Measurements from ENCODE around the gene HIPK4.

The HIPK4 gene

GRCh38 chr19:40420766-40421765 is 31.1 kb upstream of the HIPK4 start:
- TF ChIP-seq CTCF (IDR thresholded peaks at IDR 0.05; ENCODE audit: insufficient read depth, low read length, missing control alignments): peak; percentile 97
- ChIA-PET POLR2A (interaction anchor here (0.7 to 1.9 kb wide), 10 partner anchors 10 to 213 kb away, joined by 3 to 9 read pairs (median 4); partner anchors contain the start of genes BLVRB and SERTAD3), CTCF (interaction anchor here (0.6 to 5.0 kb wide), 24 partner anchors 9 to 214 kb away, joined by 3 to 62 read pairs (median 5); partner anchors contain the start of genes BLVRB and SERTAD3)
- DNase-seq (ENCODE audit: low read depth, low spot score): peak; percentile 45
- peak overlapping the region; percentile 68 for H3K4me3 ChIP-seq (ENCODE audit: low read depth, low read length)

- no peak for DNase-seq (ENCODE audit: low read depth, low spot score)
- TF ChIP-seq CTCF (IDR thresholded peaks at IDR 0.05; ENCODE audit: insufficient read depth, low read length, missing control alignments): no peak
- CTCF ChIA-PET: interaction anchor here (0.8 to 5.0 kb wide), 24 partner anchors 9 to 214 kb away, joined by 3 to 62 read pairs (median 5); partner anchors contain the start of genes BLVRB and SERTAD3
- POLR2A ChIA-PET: interaction anchor here (0.7 to 1.9 kb wide), 10 partner anchors 9 to 213 kb away, joined by 3 to 9 read pairs (median 4); partner anchors contain the start of genes BLVRB and SERTAD3
- H3K4me3 ChIP-seq (ENCODE audit: low read depth, low read length): peak overlapping the region; percentile 68
Measured at GRCh38 chr19:40420451-40420765, 30.4 kb upstream of the HIPK4 start.

DNA sequence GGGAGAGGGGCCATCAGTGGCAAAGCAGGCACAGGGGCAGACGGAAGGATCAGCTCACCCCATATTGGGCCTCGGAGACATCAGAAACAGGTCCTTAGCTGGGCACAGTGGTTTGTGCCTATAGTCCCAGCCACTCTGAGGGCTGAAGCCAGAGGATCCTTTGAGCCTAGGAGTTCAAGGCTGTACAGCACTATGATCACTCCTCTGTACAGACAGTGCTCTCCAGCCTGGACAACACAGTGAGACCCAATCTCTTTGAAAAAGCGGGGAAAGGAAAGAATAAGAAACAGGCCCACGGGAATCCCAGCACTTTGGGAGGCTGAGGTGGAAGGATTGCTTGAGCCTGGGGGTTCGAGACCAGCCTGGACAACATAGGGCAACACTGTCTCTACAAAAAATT is 29.8 kb upstream of the HIPK4 start:
- H3K4me3 ChIP-seq (ENCODE audit: low read depth, low read length): no peak overlapping the region
- TF ChIP-seq CTCF (IDR thresholded peaks at IDR 0.05; ENCODE audit: insufficient read depth, low read length, missing control alignments): no peak
- CTCF ChIA-PET: interaction anchor here (0.7 to 5.0 kb wide), 17 partner anchors 11 to 215 kb away, joined by 3 to 62 read pairs (median 6); partner anchors contain the start of genes BLVRB and SERTAD3
- POLR2A ChIA-PET: interaction anchor here (0.7 to 1.9 kb wide), 3 partner anchors 14 to 55 kb away, joined by 3 to 9 read pairs (median 9); partner anchors contain the start of gene SERTAD3
- no peak for DNase-seq (ENCODE audit: low read depth, low spot score)

DNA sequence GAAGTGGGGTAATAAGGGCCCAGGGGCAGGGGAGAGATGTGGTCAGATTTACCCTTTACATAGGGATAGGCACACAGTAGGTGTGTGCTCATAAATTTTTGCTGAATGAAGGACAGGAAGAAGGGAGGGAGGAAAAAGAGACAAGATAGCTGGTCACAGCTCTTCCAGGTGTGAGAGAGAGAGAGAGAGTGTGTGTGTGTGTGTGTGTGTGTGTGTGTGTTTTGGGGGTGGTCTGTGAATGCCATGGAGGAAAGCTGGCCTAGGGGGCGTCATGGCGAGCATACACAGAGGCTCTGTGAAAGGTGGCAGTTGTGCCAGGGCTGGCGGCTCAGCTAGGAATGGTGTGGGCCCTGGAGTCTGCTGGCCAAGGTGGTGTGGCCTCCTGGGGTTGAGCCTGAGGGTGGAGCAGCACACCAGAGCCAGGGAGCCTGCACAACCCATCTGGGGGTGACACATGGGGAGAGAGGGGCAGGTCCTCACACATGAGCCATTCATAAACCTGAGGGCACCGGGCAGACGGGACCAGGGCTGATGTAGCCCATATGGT is 29.2 kb upstream of the HIPK4 start:
- ChIA-PET POLR2A (no interaction called here), CTCF (interaction anchor here (0.5 to 5.0 kb wide), 5 partner anchors 10 to 123 kb away, joined by 3 to 62 read pairs (median 7); partner anchors contain the start of gene BLVRB)
- TF ChIP-seq CTCF (IDR thresholded peaks at IDR 0.05; ENCODE audit: insufficient read depth, low read length, missing control alignments): no peak
- DNase-seq (ENCODE audit: low read depth, low spot score): no peak
- no peak overlapping the region for H3K4me3 ChIP-seq (ENCODE audit: low read depth, low read length)

DNA sequence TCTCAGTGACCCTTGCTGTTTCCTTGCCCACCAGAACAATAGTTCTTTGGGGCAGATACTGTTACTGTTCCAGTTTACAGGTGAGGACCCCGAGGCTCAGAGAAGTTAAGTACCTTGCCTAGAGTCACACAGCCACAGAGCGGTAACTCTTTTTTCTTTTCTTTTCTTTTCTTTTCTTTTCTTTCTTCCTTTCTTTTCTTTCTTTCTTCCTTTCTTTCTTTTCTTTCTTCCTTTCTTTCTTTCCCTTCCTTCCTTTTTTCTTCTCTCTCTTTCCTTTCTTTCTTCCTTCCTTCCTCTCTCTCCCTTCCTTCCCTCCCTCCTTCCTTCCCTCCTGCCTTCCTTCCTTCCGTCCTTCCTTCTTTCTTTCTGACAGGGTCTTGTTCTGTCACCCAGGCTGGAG is 28.1 kb upstream of the HIPK4 start:
- ChIA-PET POLR2A (interaction anchor here (0.6 to 1.2 kb wide), 2 partner anchors 10 to 894 kb away, joined by 3 to 4 read pairs; no protein-coding TSS in a partner anchor), CTCF (interaction anchor here (1.3 kb wide), 1 partner anchor 217 kb away, joined by 3 read pairs; no protein-coding TSS in a partner anchor)
- no peak for TF ChIP-seq CTCF (IDR thresholded peaks at IDR 0.05; ENCODE audit: insufficient read depth, low read length, missing control alignments)
- DNase-seq (ENCODE audit: low read depth, low spot score): no peak
- no peak overlapping the region for H3K4me3 ChIP-seq (ENCODE audit: low read depth, low read length)
